ENCODE data around the gene SURF1.
"Not testable (repeated sequence)": the region's sequence is repeated elsewhere in the genome, so short reads cannot be mapped to it uniquely, and the experiment has no call there.

Gene SURF1

GRCh38 chr9:133383438-133383837 is 27.2 kb upstream of the SURF1 start:
- DNase-seq, result no peak

- no peak for DNase-seq
These were observed 26.3 kb upstream of the SURF1 start for GRCh38 chr9:133382507-133383141.

- no peak for DNase-seq
These were observed 24.4 kb upstream of the SURF1 start for GRCh38 chr9:133380734-133381133.

GRCh38 chr9:133379153-133380086 is 23.1 kb upstream of the SURF1 start:
- no peak for DNase-seq

GRCh38 chr9:133378408-133378962 is 22.2 kb upstream of the SURF1 start:
- no peak for DNase-seq

GRCh38 chr9:133377721-133378216 is 21.5 kb upstream of the SURF1 start:
- no peak for DNase-seq

GRCh38 chr9:133377280-133377679 is 21.0 kb upstream of the SURF1 start:
- DNase-seq, result not testable (repeated sequence)

GRCh38 chr9:133375724-133376654 is 19.7 kb upstream of the SURF1 start, which contains the start of the genes STKLD1 and SURF4:
STKLD1 (plus strand) TSS chr9:133376366; CDS start chr9:133376474, 108 bp downstream.
SURF4 (minus strand) TSS chr9:133376060; CDS start chr9:133375969, 91 bp downstream.
- DNase-seq, result peak; percentile 96 to 97

- DNase-seq, result no peak
These were observed 18.9 kb upstream of the SURF1 start for GRCh38 chr9:133375116-133375723.

GRCh38 chr9:133374612-133375115 is 18.4 kb upstream of the SURF1 start:
- DNase-seq, result no peak

GRCh38 chr9:133372144-133372543 is 15.9 kb upstream of the SURF1 start:
- no peak for DNase-seq

GRCh38 chr9:133371261-133371711 is 15.0 kb upstream of the SURF1 start:
- peak; percentile 82 to 87 for DNase-seq

- DNase-seq, result no peak
These were observed 14.4 kb upstream of the SURF1 start for GRCh38 chr9:133370685-133371084.

- DNase-seq, result peak; percentile 52 to 66
These were observed 13.6 kb upstream of the SURF1 start for GRCh38 chr9:133369933-133370332.

GRCh38 chr9:133369422-133369821 is 13.1 kb upstream of the SURF1 start:
- no peak for DNase-seq

- DNase-seq, result no peak
These were observed 12.1 kb upstream of the SURF1 start for GRCh38 chr9:133368249-133368881.

GRCh38 chr9:133367778-133368177 is 11.5 kb upstream of the SURF1 start:
- DNase-seq, result no peak

GRCh38 chr9:133367221-133367620 is 10.9 kb upstream of the SURF1 start:
- DNase-seq, result no peak

GRCh38 chr9:133366435-133366834 is 10.1 kb upstream of the SURF1 start:
- no peak for DNase-seq

- no peak for DNase-seq
These were observed 6.2 kb upstream of the SURF1 start for GRCh38 chr9:133362359-133363044.
